MM.1S (cell line): ENCODE results near the gene MACROD2.

ENCODE experiments used
- CTCF ChIP-seq: fragments of 300-600 bp; sonication (generic); IDR thresholded peaks from 2 replicates; pipeline ENCODE4 v1.5.1; 2016; ENCODE audit warnings: antibody characterized with exemption, low read length, mixed read lengths
- EZH2 ChIP-seq: fragments of 300-600 bp; sonication (generic); optimal IDR thresholded peaks from 2 replicates; pipeline ENCODE3; 2017; ENCODE audit warnings: low read depth, mild to moderate bottlenecking, antibody characterized with exemption, low read length, mixed read lengths
- EZH2phosphoT487 ChIP-seq: fragments of 300-600 bp; sonication (generic); IDR thresholded peaks from 2 replicates; pipeline ENCODE4 v1.6.1; 2018; ENCODE audit warnings: antibody characterized with exemption, low read length

GRCh38 chr20:15951658-15952057 is 1956.3 kb downstream of the MACROD2 start:
- no peak for TF ChIP-seq CTCF
- TF ChIP-seq EZH2 = no peak
- no peak for TF ChIP-seq EZH2phosphoT487
